Skin of body (tissue), 3 donors: Measurements from ENCODE around the gene TAF11L11. TPM values are rescaled to one million over a fixed set of nuclear protein-coding genes. Genes with fewer than 3 reads are reported as not detected.
"Not testable (repeated sequence)": the region's sequence is repeated elsewhere in the genome, so short reads cannot be mapped to it uniquely, and the experiment has no call there.

Experiments
- DNase-seq: peaks from one replicate; lab custom pipeline; 2025; lab: John Stamatoyannopoulos, UW
- small RNA-seq: library from RNA; depleted of rRNA; stranded (forward); fragments of <200 nt; gene quantifications from one replicate; pipeline ENCODE3, GENCODE V24; 2014; ENCODE audit warnings: low replicate concordance
- total RNA-seq: library from RNA; depleted of rRNA; stranded (reverse); fragments of >200 nt; gene quantifications from one replicate; pipeline ENCODE4 v1.2.3, GENCODE V29; 2014

TAF11L11 gene
- total RNA-seq, result not detected

GRCh38 chr5:17603880-17604279 is at the start of gene TAF11L11:
Gene TAF11L11, plus strand, starts transcription at chr5:17604183.
- not testable (repeated sequence) for DNase-seq

DNA sequence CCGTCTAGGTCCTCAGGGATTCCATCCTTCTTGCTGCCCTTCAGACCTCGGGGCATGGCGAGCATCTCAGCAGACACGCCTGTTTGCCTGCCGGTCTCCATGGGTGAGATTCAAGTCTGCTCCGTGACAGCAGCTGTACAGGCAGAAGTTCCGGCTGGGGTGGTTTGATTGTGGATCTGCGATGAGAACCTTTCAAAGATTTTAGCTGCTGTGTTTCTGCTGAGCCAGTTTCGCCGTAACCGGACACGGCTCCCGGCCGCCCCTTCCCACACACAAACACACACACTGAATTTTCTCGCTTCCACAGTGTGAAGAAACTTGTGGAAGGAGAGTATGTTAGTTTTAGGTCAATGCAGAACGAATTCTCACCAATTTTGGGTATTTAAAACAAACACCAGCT is 18.3 kb upstream of the TAF11L11 start, which contains the start of gene TAF11L7:
TAF11L7 (minus strand) TSS at position 101 of the 400 bp plus-strand sequence.
- not testable (repeated sequence) for DNase-seq

DNA sequence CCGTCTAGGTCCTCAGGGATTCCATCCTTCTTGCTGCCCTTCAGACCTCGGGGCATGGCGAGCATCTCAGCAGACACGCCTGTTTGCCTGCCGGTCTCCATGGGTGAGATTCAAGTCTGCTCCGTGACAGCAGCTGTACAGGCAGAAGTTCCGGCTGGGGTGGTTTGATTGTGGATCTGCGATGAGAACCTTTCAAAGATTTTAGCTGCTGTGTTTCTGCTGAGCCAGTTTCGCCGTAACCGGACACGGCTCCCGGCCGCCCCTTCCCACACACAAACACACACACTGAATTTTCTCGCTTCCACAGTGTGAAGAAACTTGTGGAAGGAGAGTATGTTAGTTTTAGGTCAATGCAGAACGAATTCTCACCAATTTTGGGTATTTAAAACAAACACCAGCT is 13.1 kb upstream of the TAF11L11 start, which contains the start of gene TAF11L8:
TAF11L8 (minus strand) TSS at position 101 of the 400 bp plus-strand sequence.
- not testable (repeated sequence) for DNase-seq

GRCh38 chr5:17594255-17594654 is 9.7 kb upstream of the TAF11L11 start, which contains the start of gene TAF11L9:
Gene TAF11L9, minus strand, starts transcription at chr5:17594394.
- DNase-seq, result not testable (repeated sequence)

GRCh38 chr5:17597728-17598127 is 6.3 kb upstream of the TAF11L11 start, which contains the start of gene TAF11L10:
Gene TAF11L10, minus strand, starts transcription at chr5:17597828.
- DNase-seq, result not testable (repeated sequence)

- DNase-seq, result no peak
These were observed 968 bp downstream of the TAF11L11 start for GRCh38 chr5:17604951-17605350.

GRCh38 chr5:17607461-17607860 is 3.5 kb downstream of the TAF11L11 start:
- not testable (repeated sequence) for DNase-seq

DNA sequence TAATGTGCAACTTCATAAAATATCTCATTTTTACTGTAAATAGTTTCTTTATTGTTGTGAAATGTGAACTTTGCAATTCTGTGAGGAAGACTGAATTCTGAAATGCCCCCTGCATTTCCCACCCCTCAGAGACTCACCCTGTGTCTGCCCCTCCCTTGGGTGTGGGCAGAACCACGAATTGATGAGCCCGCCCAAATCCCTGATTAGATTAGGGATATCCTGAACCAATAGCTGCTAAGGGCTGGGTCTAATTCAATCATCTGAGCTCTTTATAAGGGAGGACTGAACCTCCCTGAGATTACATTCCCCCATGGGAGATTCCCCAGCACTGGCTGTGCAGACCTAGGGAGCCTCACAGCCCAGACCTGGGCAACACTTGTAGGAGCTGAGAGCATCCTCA is 6.1 kb downstream of the TAF11L11 start, which contains the start of gene TAF11L12:
TAF11L12 (plus strand) TSS at position 301 of the 400 bp plus-strand sequence.
- not testable (repeated sequence) for DNase-seq

GRCh38 chr5:17614872-17615605 is 11.1 kb downstream of the TAF11L11 start:
- DNase-seq, result no peak

DNA sequence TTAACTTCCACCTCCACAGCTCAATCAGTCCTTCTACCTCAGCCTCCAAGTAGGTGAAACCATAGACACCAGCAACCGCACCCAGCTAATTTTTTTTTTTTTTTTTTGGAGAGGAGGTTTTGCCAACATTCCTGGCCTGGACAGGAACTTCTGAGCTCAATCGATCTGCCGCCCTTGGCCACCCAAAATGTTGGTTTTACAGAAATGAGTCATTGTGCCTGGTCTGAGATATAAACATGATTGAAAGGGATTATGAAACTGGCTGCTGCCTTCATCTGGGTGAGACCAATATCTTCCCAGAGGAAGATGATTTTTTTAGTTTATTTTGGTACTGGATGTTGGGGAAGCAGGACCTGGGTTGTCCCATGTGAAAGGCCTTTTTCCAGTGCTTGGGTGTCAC is 15.4 kb downstream of the TAF11L11 start:
- DNase-seq, result no peak

- no peak for DNase-seq
These were observed 16.6 kb downstream of the TAF11L11 start for GRCh38 chr5:17620627-17621026.

DNA sequence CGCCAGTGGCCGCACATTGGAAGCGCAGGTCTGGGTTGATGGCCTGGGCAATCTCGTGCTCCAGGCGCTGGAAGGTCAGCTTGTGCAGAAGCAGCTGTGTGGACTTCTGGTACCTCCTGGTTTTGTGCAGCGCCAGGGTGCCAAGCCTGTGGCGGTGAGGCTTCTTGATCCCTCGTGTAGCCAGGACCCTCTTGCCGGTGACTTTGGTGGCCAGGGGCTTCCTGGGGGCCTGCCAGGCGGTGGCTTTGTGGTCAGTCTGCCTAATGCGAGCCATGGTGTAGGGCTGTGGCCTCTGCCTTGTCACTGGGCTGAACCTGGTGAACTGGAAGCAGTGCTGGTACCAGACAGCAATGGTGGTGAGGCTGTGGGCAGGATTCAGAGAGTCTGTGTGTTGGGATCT is 21.7 kb downstream of the TAF11L11 start:
- DNase-seq, result no peak

- DNase-seq, result not testable (repeated sequence)
These were observed 27.8 kb downstream of the TAF11L11 start, which contains the start of gene TAF11L13 for GRCh38 chr5:17631788-17632187. Gene TAF11L13, plus strand, starts transcription at chr5:17632088.

DNA sequence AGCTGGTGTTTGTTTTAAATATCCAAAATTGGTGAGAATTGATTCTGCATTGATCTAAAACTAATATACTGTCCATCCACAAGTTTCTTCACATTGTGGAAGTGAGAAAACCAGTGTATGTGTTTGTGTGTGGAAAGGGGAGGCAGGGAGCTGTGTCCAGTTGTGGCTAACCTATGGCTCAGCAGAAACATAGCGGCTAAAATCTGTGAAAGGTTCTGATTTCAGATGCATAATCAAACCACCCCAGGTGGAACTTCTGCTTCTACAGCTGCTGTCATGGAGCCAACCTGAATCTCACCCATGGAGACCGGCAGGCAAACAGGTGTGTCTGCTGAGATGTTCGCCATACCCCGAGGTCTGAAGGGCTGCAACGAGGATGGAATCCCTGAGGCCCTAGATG is 30.2 kb downstream of the TAF11L11 start, which contains the start of gene TAF11L14:
TAF11L14 (plus strand) TSS at position 301 of the 400 bp plus-strand sequence.
- no peak for DNase-seq

GRCh38 chr5:17649232-17649631 is 45.2 kb downstream of the TAF11L11 start:
- DNase-seq, result not testable (repeated sequence)

DNA sequence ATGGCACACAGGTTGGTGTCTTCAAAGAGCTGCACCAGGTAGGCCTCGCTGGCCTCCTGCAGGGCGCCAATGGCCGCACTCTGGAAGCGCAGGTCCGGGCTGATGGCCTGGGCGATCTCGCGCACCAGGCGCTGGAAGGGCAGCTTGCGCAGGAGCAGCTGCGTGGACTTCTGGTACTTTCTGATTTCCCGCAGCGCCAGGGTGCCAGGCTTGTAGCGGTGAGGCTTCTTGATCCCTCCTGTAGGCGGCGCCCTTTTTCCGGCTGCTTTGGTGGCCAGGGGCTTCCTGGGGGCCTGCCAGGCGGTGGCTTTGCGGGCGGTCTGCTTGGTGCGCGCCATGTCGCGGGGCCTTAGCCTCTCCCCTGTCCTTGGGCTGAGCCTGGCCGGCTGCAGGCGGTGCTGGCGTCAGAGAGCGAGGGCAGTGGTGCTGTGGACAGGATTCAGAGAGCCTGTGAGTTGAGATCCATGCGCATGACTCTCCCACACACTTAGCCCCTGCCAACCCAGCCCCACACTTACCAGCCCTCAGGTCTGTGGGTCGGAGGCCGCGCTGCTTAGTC is 51.3 kb downstream of the TAF11L11 start:
- DNase-seq, result not testable (repeated sequence)

Small RNAs within 50 kb of the gene (small RNA-seq; reads per million reads assigned to genes)
- gene AC233724.1, result not detected
- not detected for gene AC233724.2
- gene AC233724.3, result not detected
- gene AC233724.4, result not detected
- gene AC233724.6, result not detected
- gene AC233724.7, result not detected

Other genes starting within 250 kb of the TAF11L11 start
- gene TAF11L2, start 106.0 kb upstream of the TAF11L11 start, total RNA-seq, result not detected
- gene TAF11L3, start 85.8 kb upstream of the TAF11L11 start, total RNA-seq, result not detected
- not detected for gene TAF11L4, start 82.4 kb upstream of the TAF11L11 start, total RNA-seq
- not detected for gene TAF11L5, start 78.9 kb upstream of the TAF11L11 start, total RNA-seq
- gene TAF11L6, start 75.5 kb upstream of the TAF11L11 start, total RNA-seq, result not detected
- gene TAF11L7, start 18.4 kb upstream of the TAF11L11 start, total RNA-seq, result not detected
- not detected for gene TAF11L8, start 13.2 kb upstream of the TAF11L11 start, total RNA-seq
- not detected for gene TAF11L9, start 9.8 kb upstream of the TAF11L11 start, total RNA-seq
- gene TAF11L10, start 6.4 kb upstream of the TAF11L11 start, total RNA-seq, result not detected
- not detected for gene TAF11L12, start 6.2 kb downstream of the TAF11L11 start, total RNA-seq
- not detected for gene TAF11L13, start 27.9 kb downstream of the TAF11L11 start, total RNA-seq
- not detected for gene TAF11L14, start 30.3 kb downstream of the TAF11L11 start, total RNA-seq